ENCODE measurements around the gene PSMB5.

The PSMB5 gene

DNA sequence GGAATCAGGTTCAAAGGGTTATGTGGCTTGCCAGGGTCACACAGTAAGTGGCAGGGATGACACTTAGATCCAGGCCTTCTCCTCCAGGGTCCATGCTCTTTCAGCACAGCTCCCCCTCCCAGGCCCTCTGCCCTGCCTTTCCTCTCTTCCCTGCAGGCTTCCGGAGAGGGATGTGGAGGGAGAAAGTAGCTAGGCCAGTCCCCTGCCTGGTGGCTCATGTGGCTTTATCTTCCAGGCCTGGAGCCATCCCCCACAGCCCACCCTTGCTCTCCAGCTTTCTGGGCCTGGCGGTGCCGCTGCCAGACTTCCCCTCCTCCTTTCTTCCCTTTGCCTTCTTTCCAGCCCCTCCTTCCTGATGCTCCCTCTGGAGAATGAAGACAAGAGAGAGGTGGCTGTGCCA, 9.1 kb upstream of the PSMB5 start:
- no peak for DNase-seq

DNA sequence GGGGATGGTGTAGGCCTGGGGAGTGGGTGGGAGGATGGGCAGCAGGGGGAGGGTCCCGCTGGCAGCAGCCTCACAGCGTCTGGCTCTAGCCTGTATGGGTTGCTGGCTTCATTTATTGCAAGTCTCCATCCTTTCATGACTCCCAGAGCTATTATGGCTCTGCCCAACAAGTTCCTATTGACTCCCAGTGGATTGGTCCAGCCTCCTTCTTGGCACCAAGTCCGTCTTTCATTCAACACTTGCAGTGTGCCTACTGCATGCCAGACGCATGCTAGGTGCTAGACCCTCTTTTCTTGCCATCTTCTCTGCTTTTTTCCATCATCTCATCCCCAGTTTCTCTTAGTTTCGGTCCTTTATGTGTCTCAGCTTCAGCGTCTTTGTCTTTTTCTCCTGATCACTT, 8.4 kb upstream of the PSMB5 start:
- DNase-seq: no peak

DNA sequence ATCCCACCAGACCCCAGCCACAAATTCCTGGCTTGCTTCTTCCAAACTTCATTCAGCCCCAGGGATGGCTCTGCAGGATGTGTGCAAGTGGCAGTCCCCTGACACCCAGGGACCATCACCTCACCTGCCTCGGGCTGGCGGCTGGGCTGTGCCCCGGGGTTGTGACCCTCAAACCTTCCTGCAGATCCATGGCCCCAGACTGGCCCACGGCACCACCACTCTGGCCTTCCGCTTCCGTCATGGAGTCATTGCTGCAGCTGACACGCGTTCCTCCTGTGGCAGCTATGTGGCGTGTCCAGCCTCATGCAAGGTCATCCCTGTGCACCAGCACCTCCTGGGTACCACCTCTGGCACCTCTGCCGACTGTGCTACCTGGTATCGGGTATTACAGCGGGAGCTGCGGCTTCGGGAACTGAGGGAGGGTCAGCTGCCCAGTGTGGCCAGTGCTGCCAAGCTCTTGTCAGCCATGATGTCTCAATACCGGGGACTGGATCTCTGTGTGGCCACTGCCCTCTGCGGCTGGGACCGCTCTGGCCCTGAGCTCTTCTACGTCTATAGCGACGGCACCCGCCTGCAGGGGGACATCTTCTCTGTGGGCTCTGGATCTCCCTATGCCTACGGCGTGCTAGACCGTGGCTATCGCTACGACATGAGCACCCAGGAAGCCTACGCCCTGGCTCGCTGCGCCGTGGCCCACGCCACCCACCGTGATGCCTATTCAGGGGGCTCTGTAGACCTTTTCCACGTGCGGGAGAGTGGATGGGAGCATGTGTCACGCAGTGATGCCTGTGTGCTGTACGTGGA, 7.7 kb upstream of the PSMB5 start, which contains the start of gene PSMB11:
TSS of gene PSMB11 (plus strand) at position 51 of the 804 bp plus-strand sequence. CDS start at position 65, 14 bp downstream.
- no peak for DNase-seq

DNA sequence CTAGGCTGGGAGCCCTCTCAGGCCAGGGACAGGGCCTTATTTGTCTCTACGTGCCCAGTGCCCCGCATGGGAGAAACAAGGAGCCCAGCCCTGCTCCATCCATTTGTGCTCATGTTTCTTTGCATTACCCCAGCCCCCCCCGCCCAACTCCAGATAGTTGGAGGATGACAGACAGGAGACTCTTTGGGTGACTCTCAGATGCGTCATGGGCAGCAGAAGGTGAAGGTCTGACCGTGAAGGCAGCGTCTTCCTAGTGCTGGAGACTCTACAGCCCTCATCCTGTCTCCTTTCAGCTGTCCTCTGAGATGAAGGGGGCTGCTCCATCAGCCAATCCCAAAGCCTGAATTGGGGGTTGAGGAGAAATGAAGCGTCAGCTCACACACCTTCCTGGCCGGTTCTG, 7.0 kb upstream of the PSMB5 start:
- peak; percentile 23 for DNase-seq

DNA sequence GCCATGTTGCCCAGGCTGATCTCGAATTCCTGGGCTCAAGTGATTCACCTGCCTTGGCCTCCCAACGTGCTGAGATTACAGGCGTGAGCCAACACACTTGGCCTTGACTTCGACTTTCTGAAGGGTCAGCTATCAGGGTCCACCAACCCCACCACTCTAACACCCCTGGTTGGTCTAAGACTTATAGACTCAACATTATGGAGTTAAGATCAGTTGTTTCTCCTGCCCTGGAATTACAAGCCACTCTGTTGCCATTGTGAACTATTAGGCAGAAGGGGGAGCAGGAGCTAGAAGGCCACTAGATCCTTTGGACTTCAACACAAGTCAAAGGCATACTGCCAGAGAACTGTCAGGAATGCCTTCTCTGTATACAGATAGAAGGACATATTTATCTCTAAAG, 5.4 kb upstream of the PSMB5 start:
- DNase-seq: no peak

DNA sequence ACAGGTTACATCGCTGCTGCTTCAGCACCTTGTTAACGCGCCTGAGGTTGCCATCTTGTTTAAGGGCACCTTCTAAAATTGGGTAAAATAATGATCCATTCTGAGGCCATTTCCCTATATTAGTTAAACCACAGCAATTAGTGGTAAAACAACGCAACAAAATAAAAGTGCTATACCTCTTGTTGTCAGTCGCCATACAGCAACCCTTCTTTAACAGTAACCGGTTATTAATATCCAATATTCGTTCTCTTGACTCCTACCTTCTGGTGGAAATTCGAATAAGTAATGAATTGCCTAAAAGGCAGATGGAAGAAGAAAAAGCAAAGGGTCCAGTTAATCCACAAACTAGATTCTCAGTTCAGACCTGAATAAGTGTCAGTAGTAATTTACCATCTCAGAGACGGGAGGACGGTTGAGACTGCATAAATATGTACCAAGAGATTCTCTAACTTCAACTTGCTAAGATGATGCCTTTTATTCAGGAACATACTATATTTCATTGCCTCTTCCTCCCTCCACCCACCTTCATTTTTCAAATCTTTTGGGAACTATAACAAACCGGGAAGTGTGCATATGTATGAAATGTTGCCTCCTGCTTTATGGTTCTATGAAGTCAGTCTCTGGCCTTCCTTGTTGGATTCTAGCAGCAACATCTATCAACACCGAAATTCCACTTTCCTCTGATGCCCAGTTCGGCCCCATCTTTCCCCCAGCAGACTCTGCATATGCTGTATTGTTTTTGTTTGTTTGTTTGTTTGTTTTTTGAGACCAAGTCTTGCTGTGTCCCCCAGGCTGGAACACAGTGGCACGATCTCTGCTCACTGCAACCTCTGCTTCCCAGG, 824 bp upstream of the PSMB5 start:
- no peak for DNase-seq

DNA sequence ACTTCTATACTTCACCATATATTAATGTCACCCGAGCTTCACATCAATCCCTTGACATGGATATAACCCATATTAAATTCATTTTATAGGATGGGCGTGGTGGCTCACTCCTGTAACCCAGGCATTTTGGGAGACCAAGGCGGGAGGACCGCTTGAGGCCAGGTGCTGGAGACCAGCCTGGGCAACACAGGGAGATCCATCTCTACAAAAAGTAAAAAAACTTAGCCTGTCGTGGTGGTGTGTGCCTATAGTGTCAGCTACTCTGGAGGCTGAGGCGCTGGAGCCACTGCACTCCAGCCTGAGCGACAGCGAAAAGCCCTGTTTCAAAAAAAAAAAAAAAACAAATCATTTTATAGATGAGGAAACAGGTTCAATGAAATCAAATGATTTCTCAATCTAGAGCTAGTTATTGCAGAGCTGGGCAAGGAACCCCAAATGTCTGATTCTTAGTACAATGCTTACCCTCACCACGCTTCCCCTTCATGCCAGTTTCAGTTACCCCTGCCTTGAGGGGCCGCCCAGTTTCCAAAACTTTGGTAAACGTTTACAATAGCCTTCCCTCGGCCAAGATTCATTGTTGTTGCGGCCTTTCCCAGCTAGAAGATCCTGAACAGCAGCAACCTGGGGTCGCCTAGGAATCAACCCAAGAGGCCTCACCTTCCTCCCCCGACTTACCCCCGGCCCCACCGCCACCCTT, 751 bp downstream of the PSMB5 start:
- DNase-seq: no peak

DNA sequence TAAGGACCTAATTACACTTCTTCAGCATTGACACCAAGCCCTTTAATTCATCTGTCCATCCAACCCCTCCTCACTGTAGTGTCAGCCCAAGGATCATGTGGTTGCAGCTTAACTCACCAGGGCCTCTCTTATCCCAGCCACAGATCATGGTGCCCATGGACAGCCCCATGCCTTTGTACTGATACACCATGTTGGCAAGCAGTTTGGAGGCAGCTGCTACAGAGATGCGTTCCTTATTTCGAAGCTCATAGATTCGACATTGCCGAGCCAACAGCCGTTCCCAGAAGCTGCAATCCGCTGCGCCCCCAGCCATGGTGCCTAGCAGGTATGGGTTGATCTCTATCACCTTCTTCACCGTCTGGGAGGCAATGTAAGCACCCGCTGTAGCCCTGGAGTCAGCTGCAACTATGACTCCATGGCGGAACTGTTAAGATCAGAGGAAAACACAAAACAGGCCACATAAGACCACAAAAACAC, 1.4 kb downstream of the PSMB5 start:
- DNase-seq: no peak

DNA sequence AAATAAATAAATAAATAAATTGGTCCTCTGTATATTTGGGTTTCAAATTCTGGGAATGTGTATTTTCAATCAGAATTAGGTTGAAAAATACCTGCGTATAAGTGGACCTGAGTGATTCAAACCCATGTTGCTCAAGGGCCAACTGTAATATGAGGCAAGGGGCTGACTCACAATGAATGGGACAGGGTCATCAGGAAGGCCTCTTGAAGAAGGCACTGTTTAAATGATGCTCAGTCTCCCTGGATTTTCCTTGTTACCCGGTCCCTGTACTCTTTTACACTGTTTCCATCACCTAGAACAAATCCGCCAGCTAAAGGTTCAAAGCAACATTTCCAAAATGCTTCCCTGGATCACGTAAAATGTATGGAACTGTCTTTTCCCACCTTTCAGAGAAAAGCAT, 3.8 kb downstream of the PSMB5 start:
- DNase-seq: no peak

DNA sequence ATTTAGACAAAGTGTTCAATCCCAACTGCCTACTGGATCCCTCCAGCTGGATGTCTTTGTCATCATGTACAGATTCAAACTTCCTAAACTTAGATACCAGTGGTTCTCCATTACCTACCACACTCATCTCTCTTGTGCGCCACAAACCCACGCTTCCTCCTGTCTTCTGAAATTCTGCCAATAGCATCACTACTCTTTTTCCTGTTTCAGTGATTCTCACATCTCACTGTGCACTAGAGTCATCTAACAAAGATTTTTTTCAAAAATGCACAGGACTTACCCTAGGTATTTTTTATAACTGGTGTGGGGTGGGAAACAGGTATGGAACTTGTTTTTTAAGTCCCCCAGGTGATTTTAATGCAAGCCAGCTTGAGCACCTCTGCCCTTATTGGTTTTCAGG, 5.9 kb downstream of the PSMB5 start:
- DNase-seq: no peak

DNA sequence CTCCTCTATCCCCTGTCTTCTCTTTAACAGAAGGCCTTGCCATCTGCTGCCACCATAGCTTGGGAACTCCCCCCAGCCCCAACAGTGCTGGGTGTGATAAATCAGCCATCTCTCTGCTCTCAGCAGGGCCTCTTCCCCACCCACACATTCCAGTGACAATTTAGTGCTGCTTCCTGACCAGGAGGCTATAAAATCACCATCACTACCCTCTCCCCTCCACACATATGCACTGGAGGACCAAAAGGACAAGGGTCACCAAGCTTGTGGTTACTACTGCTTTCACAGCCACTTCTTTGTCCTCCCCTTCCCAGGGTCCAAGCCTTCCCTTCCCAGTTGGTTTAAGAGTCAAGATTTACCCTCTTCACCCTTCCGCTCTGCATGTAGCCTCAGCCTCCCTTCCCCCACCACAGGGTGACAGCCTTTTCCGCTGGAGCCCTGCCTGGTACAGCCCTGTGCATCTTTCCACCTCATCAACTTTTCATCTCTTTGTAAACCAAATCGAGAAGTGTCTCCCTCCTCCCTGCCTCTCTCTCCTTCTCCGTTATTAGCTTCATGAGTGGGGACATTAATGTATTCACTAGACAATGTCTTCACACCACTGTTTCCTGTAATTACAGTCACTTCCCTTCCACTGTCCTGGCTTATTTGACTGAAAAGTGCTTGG, 9.4 kb downstream of the PSMB5 start:
- no peak for DNase-seq

DNA sequence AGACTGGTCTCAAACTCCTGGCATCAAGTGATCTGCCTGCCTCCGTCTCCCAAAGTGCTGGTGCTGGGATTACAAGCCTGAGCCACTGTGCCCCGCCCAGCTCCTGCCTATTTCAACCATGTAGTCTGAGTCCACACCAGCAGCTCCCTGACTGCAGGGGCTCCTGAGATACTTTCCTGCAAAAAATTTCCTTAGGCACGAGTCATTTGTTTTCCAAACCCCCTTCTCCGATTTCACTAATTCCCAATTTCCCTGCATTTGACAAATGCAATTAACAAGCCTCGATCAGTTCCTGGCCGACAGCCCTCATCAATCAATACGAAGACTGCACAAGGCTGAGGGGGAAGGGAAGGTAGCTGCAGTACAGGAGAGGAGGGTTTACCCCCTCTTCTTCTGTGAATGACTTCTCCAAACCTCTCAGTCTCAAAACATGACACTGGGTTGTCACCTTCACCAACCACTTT, 10.1 kb downstream of the PSMB5 start:
- DNase-seq: no peak

DNA sequence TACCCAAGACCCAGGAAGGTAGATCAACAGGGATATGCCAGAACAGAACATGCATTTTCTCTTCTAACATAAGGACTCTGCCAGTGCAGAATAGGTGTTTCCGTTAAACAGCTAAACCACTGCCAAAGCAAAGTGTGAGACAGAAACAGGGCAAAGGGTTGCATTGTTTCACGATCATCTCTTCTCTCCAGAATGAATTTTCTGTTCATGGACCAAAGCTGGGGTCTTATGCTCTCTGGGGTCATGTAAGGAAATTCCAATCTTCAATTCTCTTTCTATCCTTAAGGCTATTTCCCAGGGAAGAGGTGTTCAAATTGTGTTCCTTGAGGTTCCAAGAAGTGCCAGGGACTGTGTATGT, 10.9 kb downstream of the PSMB5 start:
- DNase-seq: no peak

DNA sequence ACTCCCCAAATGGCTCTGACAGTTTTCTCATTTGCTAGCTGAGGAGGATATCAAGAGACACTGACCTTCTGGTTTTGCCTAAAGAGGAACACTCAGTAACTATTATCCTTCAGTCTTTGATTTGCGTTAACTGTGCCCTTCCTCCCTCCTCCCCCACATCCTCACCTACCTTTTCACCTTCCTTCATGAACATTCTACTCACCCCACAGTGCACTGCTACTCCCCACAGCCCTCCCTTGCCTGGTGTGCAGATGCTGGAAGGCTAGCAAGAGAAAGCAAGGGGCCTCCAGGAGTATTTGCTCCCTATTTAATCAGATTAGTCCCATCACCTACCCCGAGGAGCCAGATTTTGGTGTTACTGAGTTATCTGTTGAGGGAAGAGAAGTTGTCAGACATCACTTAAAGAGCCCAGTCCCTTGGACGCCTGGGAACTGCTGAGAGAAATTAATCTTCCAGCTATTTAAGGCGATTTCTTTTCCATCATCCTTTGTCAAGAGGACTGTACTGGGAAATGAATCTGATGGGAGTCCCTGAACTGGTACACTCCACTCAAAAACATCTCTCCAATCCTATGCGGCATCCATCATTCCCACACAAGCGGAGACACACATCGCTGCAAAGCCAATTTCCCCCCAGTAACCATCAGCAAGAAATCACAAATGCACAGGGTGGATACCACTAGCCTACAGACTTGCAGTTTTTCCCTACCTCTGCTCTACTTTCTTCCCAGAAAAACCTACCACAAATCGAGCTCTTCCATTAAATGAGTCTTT, 11.5 kb downstream of the PSMB5 start:
- no peak for DNase-seq

DNA sequence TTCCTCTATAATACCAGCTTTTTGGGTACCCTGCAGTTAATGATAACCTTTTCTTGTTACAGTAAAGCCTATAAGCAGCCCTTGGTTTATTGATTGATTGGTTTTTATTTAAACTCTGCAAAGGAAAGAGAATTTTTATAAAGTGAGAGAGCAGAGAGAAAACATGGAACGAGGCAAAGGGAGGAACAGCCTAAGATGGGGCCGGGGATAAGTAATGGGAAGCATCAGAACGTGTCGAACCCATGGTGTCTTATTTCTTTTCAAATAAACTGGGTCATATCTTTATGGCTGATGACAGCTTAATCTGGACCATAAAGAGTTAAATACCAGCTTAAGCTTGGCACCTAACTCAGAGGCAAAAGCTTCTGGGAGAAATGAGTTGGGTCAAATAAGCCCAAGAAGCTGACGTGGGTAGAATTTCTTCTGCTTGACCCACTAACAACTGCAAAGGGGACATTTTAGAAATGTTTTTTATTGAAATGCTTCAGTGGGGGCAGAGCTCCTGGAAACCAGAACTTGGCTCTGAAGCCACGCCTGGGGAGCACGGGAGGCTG, 12.7 kb downstream of the PSMB5 start:
- DNase-seq: no peak

DNA sequence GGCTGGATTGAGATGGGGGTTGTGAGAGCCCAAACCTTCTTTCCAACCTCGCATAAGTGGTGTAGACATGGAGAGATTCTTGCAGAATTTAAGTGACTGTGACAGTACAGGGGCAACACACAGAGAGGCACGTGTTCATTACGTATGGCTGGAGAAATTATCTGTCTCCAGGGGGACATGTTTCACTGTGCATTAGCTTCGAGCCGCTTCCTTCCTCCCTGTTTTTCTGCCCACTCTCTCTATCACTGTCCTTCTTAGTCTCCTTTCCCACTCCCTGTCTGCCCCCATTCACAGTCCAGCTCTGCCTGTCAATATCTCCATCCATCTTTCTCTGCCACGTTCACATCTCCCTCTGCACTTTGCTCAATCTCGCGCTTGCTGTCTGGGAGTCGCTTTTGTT, 13.3 kb downstream of the PSMB5 start:
- no peak for DNase-seq

DNA sequence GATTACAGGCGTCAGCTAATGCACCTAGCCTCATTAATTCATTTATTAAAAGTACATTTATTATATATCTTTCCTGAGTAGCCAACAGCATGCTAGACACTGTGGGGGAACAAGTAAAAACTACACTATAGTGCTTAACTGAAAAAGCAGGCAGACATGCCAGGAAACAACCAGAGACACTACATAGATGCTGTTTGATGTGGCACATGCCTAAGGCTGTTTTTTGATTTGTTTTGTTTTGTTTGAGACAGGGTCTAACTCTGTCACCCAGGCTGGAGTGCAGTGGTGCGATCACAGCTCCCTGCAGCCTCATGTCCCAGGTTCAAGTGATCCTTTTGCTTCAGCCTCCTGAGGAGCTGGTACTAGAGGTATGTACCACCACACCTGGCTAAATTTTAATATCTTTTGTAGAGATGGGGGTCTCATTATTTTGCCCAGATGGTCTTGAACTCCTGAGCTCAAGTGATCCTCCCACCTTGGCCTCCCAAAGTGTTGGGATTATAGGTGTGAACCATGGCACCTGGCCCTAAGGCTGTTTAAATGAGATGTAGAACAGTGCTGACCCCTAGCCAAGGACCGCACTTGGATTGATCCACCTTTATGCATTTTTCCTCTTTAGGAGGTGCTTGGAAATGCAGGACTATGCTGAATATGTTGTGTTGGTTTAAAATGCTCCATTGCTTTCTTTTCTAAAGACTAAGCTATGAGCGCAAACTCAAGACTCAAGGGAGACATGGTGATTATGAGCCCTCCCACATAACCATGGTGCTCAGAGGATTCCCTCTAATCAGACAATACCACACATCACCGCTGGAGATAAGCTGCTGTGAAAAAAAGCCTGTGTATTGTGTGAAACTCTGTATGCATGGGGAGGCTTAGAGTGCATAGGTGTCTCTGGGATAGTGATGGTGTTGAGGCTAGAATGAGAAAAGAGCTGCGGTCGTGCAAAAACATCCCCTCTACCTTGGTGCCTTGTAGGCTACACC, 14.3 kb downstream of the PSMB5 start:
- no peak for DNase-seq

DNA sequence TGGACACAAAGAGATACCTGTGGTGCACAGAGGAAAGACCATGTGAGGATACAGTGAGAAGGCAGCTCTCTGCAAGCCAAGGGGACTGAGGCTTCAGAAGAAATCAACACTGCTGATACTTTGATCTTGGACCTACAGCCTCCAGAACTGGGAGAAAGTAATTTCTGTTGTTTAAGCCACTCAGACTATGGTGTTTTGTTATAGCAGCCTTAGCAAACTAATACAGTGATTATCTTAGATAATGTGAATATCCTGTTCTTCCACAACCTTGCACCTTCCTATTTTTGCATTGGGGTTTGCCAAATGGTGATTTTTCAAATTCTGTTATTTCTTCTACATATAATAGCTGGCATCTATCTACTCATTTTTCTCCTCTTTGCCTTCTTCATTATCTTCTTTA, 16.6 kb downstream of the PSMB5 start:
- DNase-seq: no peak

DNA sequence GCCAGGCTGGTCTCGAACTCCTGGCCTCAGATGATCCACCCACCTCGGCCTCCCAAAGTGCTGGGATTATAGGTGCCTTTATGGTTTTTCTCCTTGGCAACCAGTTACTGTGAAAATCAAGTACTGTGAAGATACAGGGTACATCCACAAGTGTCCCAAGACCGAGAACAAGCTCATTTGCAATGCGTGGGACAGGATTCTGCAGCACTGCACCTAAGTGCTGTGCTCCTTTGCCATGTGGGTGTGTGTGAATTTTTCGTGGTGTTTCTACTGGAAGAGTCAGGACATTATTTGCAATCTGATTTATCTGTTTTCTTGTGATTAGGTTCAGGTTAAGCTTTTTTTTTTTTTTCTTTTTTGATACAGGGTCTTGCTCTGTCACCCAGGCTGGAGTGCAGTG, 17.6 kb downstream of the PSMB5 start:
- no peak for DNase-seq

DNA sequence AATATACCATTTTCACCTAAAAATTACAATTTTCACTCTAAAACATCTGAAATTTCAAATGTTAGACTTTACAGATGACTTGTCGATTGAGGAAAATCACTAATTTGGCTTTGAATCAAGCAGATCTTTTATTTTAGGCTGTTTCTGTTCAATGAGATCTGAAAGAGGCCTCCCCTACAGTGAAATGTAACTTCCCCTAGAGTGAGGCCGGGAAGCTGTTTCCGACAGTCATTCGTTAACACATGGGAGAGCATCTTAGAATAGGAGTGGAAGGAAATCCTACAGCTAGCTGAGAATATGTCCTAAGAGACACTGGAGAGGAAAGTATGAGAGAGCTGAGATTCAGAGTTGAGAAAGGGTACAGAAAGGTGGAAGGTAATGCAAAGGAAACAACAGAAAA, 19.1 kb downstream of the PSMB5 start:
- no peak for DNase-seq
